K562 (cell line): Measurements from ENCODE around the gene LRRIQ1.

ENCODE experiments used
- CTCF ChIP-seq, 3 experiments: IDR thresholded peaks in 2 of 3; conservative IDR thresholded peaks in 1 of 3; 2 replicates each; pipeline ENCODE4 v1.5.1; 2011 to 2012; ENCODE audit warnings: low read length in 3 of 3, mild to moderate bottlenecking in 3 of 3, control low read depth in 2 of 3, improper control_type of control experiment in 1 of 3, inconsistent platforms in 1 of 3, low read depth in 1 of 3, mixed read lengths in 1 of 3, moderate library complexity in 1 of 3; ENCODE audit not compliant: insufficient read depth in 2 of 3
- ZNF140 ChIP-seq: fragments of 250-450 bp; sonication (Bioruptor Pico); IDR thresholded peaks from 2 replicates; pipeline ENCODE4 v1.8.0; 2021; ENCODE audit warnings: moderate library complexity, mild to moderate bottlenecking, inconsistent platforms
- ZNF324 ChIP-seq: fragments of 250-450 bp; sonication (Bioruptor Pico); IDR thresholded peaks from 2 replicates; pipeline ENCODE4 v1.4.0; 2020; ENCODE audit warnings: mild to moderate bottlenecking
- TF ChIP-seq, protein P1 (sequence below), 2 experiments: fragments of 450-650 bp; IDR thresholded peaks; 2 replicates each; pipeline ENCODE4 v1.6.1; 2016; ENCODE audit warnings: mild to moderate bottlenecking in 2 of 2, borderline replicate concordance in 1 of 2, low read depth in 1 of 2, moderate library complexity in 1 of 2

DNA sequence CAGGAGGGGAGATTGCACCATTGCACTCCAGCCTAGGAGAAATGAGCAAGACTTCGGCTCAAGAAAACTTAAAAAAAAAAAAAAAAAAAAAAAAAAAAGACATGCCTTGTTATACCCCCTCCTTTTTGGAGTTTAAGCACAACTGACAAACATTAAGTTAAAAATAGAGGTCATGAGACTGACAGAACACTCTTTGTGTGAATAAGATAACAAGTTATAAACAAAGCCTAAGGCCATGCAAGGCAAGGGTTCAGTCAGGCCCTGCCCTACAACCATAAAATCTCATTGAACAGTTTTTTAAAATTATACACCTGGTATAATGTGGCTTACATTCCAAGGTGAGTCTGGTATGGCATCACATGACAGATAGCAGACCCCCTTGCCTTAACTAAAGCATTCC lies 39.4 kb upstream of the LRRIQ1 start:
- TF ChIP-seq CTCF (IDR thresholded peaks at IDR 0.05 in 2 of 3, conservative IDR thresholded peaks at IDR 0.05 in 1 of 3; ENCODE audit: insufficient read depth in 2 of 3, low read depth in 1 of 3, low read length in 3 of 3) (no peak), ZNF324 (CRISPR knock-in tag) (no peak), ZNF140 (CRISPR knock-in tag) (no peak)
- TF ChIP-seq, protein P1, sequence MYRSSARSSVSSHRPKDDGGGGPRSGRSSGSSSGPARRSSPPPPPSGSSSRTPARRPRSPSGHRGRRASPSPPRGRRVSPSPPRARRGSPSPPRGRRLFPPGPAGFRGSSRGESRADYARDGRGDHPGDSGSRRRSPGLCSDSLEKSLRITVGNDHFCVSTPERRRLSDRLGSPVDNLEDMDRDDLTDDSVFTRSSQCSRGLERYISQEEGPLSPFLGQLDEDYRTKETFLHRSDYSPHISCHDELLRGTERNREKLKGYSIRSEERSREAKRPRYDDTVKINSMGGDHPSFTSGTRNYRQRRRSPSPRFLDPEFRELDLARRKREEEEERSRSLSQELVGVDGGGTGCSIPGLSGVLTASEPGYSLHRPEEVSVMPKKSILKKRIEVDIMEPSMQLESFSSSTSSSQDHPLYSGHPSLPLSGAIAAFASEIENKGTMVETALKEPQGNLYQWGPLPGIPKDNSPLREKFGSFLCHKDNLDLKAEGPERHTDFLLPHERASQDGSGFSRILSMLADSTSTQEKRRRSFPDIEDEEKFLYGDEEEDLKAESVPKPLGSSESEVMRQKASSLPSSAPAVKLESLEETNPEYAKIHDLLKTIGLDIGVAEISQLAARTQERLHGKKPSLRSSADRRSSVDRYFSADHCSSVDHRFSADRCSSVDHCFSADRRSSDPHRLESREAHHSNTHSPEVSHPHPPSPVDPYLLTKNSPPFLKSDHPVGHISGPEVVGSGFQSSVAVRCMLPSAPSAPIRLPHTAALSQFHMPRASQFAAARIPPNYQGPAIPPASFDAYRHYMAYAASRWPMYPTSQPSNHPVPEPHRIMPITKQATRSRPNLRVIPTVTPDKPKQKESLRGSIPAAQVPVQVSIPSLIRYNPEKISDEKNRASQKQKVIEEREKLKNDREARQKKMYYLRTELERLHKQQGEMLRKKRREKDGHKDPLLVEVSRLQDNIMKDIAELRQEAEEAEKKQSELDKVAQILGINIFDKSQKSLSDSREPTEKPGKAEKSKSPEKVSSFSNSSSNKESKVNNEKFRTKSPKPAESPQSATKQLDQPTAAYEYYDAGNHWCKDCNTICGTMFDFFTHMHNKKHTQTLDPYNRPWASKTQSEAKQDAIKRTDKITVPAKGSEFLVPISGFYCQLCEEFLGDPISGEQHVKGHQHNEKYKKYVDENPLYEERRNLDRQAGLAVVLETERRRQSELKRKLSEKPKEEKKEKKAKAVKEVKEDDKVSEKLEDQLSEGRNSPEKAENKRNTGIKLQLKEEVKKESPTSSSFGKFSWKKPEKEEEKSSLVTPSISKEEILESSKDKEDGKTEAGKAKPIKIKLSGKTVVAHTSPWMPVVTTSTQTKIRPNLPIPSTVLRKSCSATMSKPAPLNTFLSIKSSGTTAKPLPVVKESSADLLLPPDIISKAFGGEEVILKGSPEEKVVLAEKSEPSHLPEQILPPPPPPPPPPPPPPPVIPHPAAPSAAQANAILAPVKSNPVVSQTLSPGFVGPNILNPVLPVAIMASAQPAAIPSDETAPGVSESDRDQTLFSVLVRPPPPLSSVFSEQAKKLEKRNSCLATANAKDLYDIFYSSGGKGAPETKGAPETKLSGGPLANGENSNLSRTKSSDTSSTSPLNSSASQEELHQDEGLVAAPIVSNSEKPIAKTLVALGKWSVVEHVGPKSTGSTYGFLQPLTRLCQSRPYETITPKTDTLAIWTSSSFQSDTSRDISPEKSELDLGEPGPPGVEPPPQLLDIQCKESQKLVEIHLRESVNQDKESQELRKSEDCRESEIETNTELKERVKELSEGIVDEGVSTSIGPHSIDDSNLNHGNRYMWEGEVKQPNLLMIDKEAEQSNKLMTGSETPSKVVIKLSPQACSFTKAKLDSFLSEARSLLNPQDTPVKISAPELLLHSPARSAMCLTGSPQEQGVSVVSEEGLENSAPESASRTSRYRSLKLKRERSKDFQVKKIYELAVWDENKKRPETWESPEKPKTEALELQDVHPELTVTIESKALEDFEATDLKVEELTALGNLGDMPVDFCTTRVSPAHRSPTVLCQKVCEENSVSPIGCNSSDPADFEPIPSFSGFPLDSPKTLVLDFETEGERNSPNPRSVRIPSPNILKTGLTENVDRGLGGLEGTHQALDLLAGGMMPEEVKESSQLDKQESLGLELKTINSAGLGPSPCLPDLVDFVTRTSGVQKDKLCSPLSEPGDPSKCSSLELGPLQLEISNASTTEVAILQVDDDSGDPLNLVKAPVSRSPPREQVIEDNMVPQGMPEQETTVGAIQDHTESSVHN (IDR thresholded peaks at IDR 0.05; ENCODE audit: borderline replicate concordance in 1 of 2, low read depth in 1 of 2), result no peak
